Astrocyte (in vitro differentiated cells and primary cell): ENCODE measurements around the gene SLC33A1. TPM values are rescaled to one million over a fixed set of nuclear protein-coding genes. Genes with fewer than 3 reads are reported as not detected.

ENCODE experiments used
- DNase-seq: peaks from one replicate; pipeline ENCODE4 v3.0.0-alpha.2; 2010; ENCODE audit warnings: low read depth
- FAIRE-seq: peaks from 2 replicates; lab custom pipeline; 2011; peaks lifted over from hg19 to GRCh38; lab: Jason Lieb, UNC
- H2AFZ ChIP-seq: 2 replicates; pipeline ENCODE4 v1.6.0; 2012; ENCODE audit warnings: low read depth, low read length, inconsistent platforms
- H3K27ac ChIP-seq: 2 replicates; pipeline ENCODE4 v1.5.1; 2011; ENCODE audit warnings: low read depth, low read length, inconsistent platforms
- H3K27me3 ChIP-seq: 2 replicates; pipeline ENCODE4 v1.6.0; 2011; ENCODE audit warnings: low read length, inconsistent platforms; ENCODE audit not compliant: insufficient read depth
- H3K36me3 ChIP-seq: 2 replicates; pipeline ENCODE4 v1.5.1; 2011; ENCODE audit warnings: low read length, inconsistent platforms; ENCODE audit not compliant: insufficient read depth
- H3K4me1 ChIP-seq: 2 replicates; pipeline ENCODE4 v1.5.1; 2011; ENCODE audit warnings: low read length, inconsistent platforms; ENCODE audit not compliant: insufficient read depth
- H3K4me2 ChIP-seq: 2 replicates; pipeline ENCODE4 v1.6.0; 2012; ENCODE audit warnings: low read length, inconsistent platforms
- H3K4me3 ChIP-seq: 2 replicates; pipeline ENCODE4 v1.5.1; 2011; ENCODE audit warnings: low read depth, mild to moderate bottlenecking, low read length, inconsistent platforms; ENCODE audit not compliant: insufficient read depth
- H3K79me2 ChIP-seq: 2 replicates; pipeline ENCODE4 v1.6.0; 2012; ENCODE audit warnings: mild to moderate bottlenecking, low read length, inconsistent platforms; ENCODE audit not compliant: insufficient read depth
- H3K9ac ChIP-seq: 2 replicates; pipeline ENCODE4 v1.6.0; 2012; ENCODE audit warnings: mild to moderate bottlenecking, low read length, inconsistent platforms
- H3K9me3 ChIP-seq: 2 replicates; pipeline ENCODE4 v1.5.1; 2012; ENCODE audit warnings: low read depth, mild to moderate bottlenecking, low read length, inconsistent platforms; ENCODE audit not compliant: insufficient read depth
- H4K20me1 ChIP-seq: 2 replicates; pipeline ENCODE4 v1.6.0; 2012; ENCODE audit warnings: low read length, inconsistent platforms; ENCODE audit not compliant: insufficient read depth
- H3K27ac Mint-ChIP-seq: one replicate; pipeline ENCODE4 v1.8.0; 2021; ENCODE audit warnings: mild to moderate bottlenecking, mixed read lengths; ENCODE audit not compliant: unreplicated experiment
- H3K27me3 Mint-ChIP-seq: one replicate; pipeline ENCODE4 v1.8.0; 2021; ENCODE audit warnings: low read depth, mixed read lengths; ENCODE audit not compliant: unreplicated experiment
- H3K36me3 Mint-ChIP-seq: one replicate; pipeline ENCODE4 v1.8.0; 2021; ENCODE audit warnings: low read depth, mixed read lengths; ENCODE audit not compliant: unreplicated experiment
- H3K4me1 Mint-ChIP-seq: one replicate; pipeline ENCODE4 v1.8.0; 2021; ENCODE audit warnings: low read depth, mixed read lengths; ENCODE audit not compliant: unreplicated experiment
- H3K4me3 Mint-ChIP-seq: one replicate; pipeline ENCODE4 v1.8.0; 2021; ENCODE audit warnings: mild to moderate bottlenecking, moderate library complexity, mixed read lengths; ENCODE audit not compliant: unreplicated experiment
- H3K9me3 Mint-ChIP-seq: one replicate; pipeline ENCODE4 v1.8.0; 2021; ENCODE audit warnings: mild to moderate bottlenecking, mixed read lengths; ENCODE audit not compliant: unreplicated experiment
- CTCF ChIP-seq: IDR thresholded peaks from 2 replicates; pipeline ENCODE4 v1.5.1; 2011; ENCODE audit warnings: low read depth, mild to moderate bottlenecking, inconsistent platforms, low read length, moderate library complexity; ENCODE audit not compliant: insufficient read depth
- EZH2 ChIP-seq: IDR thresholded peaks from 2 replicates; pipeline ENCODE4 v1.6.1; 2012; ENCODE audit warnings: mild to moderate bottlenecking, low read length, inconsistent platforms; ENCODE audit not compliant: insufficient read depth
- total RNA-seq: library from RNA; stranded (reverse); gene quantifications from 2 replicates; pipeline ENCODE4 v1.2.1, GENCODE V29; 2021

The SLC33A1 gene
- total RNA-seq, 1 donor from 2014 or later, result 27.3 TPM

- FAIRE-seq (no peak), DNase-seq (peak; percentile 14)
- Histone ChIP-seq H3K4me2 (no peak overlapping the region), H3K27ac (no peak overlapping the region), H3K27me3 (no peaks in the 10 kb centered on the region), H3K4me3 (no peak overlapping the region), H3K9me3 (no peaks in the 10 kb centered on the region), H4K20me1 (peaks cover 38% of the 10 kb centered on the region), H2AFZ (no peak overlapping the region), H3K9ac (no peak overlapping the region), H3K4me1 (no peaks in the 10 kb centered on the region), H3K79me2 (peaks cover 79% of the 10 kb centered on the region), H3K36me3 (no peaks in the 10 kb centered on the region)
- peaks cover 4% of the 10 kb centered on the region for H3K4me1 Mint-ChIP-seq
- TF ChIP-seq EZH2, result no peak
- no peak for TF ChIP-seq CTCF
- no peaks in the 10 kb centered on the region for H3K27me3 Mint-ChIP-seq
- H3K27ac Mint-ChIP-seq, result no peak overlapping the region
- no peaks in the 10 kb centered on the region for H3K9me3 Mint-ChIP-seq
- H3K36me3 Mint-ChIP-seq, result peaks cover 5% of the 10 kb centered on the region
- H3K4me3 Mint-ChIP-seq, result no peak overlapping the region
These were observed 37.1 kb upstream of the SLC33A1 start for GRCh38 chr3:155891321-155891720.

DNA sequence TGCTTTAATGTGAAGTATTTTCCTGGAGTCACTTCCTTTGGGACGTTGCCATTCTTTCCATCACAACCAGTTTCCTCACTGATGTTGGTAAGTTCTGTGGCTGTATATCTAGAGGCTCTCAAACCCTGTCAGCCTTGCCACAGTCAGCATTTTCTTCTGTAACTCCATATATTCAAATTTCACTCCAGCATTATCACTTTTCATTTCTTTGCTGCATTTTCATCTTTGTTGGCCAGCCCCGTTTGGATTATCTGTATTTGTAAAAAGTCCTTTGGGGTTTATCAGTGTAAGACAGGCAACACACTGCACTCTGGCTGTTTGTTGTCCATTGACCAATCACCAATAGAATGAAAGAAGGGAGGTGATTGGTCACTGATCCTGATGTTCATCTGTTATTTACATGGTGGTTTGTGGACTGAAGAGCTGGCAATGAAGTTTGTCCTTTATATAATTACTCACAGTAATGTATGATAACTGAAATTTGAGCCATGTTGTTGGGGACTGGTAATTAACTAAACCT lies 36.5 kb upstream of the SLC33A1 start:
- Histone ChIP-seq H3K79me2 (peaks cover 85% of the 10 kb centered on the region), H3K36me3 (no peaks in the 10 kb centered on the region), H3K9me3 (no peaks in the 10 kb centered on the region), H3K9ac (no peak overlapping the region), H4K20me1 (peaks cover 43% of the 10 kb centered on the region), H3K27me3 (no peaks in the 10 kb centered on the region), H3K4me3 (no peak overlapping the region), H3K4me2 (peak overlapping the region; percentile 31), H3K27ac (no peak overlapping the region), H2AFZ (no peak overlapping the region), H3K4me1 (no peaks in the 10 kb centered on the region)
- TF ChIP-seq CTCF, result no peak
- Mint-ChIP-seq H3K4me1 (peaks cover 4% of the 10 kb centered on the region), H3K4me3 (no peak overlapping the region), H3K27me3 (no peaks in the 10 kb centered on the region), H3K27ac (no peak overlapping the region), H3K9me3 (no peaks in the 10 kb centered on the region), H3K36me3 (peaks cover 5% of the 10 kb centered on the region)
- peak; percentile 22 for DNase-seq
- FAIRE-seq, result no peak

- no peak for TF ChIP-seq CTCF
- TF ChIP-seq EZH2, result no peak
- no peaks in the 10 kb centered on the region for H3K4me1 ChIP-seq
- no peak overlapping the region for H3K27ac ChIP-seq
- DNase-seq (no peak), FAIRE-seq (no peak)
- peaks cover 4% of the 10 kb centered on the region for H3K36me3 Mint-ChIP-seq
- no peak overlapping the region for H3K9ac ChIP-seq
- H3K4me1 Mint-ChIP-seq, result peaks cover 4% of the 10 kb centered on the region
- H3K4me3 ChIP-seq, result no peak overlapping the region
- H3K27me3 ChIP-seq, result no peaks in the 10 kb centered on the region
- no peak overlapping the region for H2AFZ ChIP-seq
- no peaks in the 10 kb centered on the region for H3K9me3 ChIP-seq
- H3K4me3 Mint-ChIP-seq, result no peak overlapping the region
- no peaks in the 10 kb centered on the region for H3K36me3 ChIP-seq
- H3K79me2 ChIP-seq, result peaks cover 91% of the 10 kb centered on the region
- H3K27ac Mint-ChIP-seq, result no peak overlapping the region
- H4K20me1 ChIP-seq, result peaks cover 48% of the 10 kb centered on the region
- H3K9me3 Mint-ChIP-seq, result no peaks in the 10 kb centered on the region
- H3K4me2 ChIP-seq, result no peak overlapping the region
- H3K27me3 Mint-ChIP-seq, result no peaks in the 10 kb centered on the region
These were observed 35.7 kb upstream of the SLC33A1 start for GRCh38 chr3:155889952-155890351.
